Urinary bladder (tissue), 4 donors: ENCODE data around the gene TANGO6. TPM values are rescaled to one million over a fixed set of nuclear protein-coding genes. Genes with fewer than 3 reads are reported as not detected.
"Not testable (repeated sequence)": the region's sequence is repeated elsewhere in the genome, so short reads cannot be mapped to it uniquely, and the experiment has no call there.

Experiments used
- DNase-seq: peaks from one replicate; pipeline ENCODE4 v3.0.0-alpha.2; 2015; ENCODE audit errors: extremely low spot score
- H3K27ac ChIP-seq: one replicate; pipeline ENCODE4 v1.5.1; 2013; ENCODE audit warnings: low read depth, mild to moderate bottlenecking, moderate library complexity
- H3K36me3 ChIP-seq: one replicate; pipeline ENCODE4 v1.6.1; 2013; ENCODE audit warnings: mild to moderate bottlenecking, moderate library complexity; ENCODE audit not compliant: insufficient read depth
- H3K4me1 ChIP-seq: one replicate; pipeline ENCODE4 v1.6.1; 2013; ENCODE audit warnings: mild to moderate bottlenecking, moderate library complexity; ENCODE audit not compliant: insufficient read depth
- H3K4me3 ChIP-seq: one replicate; pipeline ENCODE4 v1.5.1; 2013; ENCODE audit warnings: low read depth, low read length
- WGBS: extraction: QIAGEN DNeasy Blood & Tissue Kit; methylation state at CpG from one replicate; pipeline ENCODE4 v1.1.7; 2013; 5-methylcytosine and 5-hydroxymethylcytosine counted together
- polyA plus RNA-seq: library from polyadenylated mRNA; stranded (reverse); fragments of 200-250 nt; gene quantifications from one replicate; pipeline ENCODE4 v1.2.3, GENCODE V29; 2013
- total RNA-seq: library from RNA; depleted of rRNA; stranded (reverse); fragments of >200 nt; gene quantifications from one replicate; pipeline ENCODE4 v1.2.3, GENCODE V29; 2014
- donor health status: healthy with polysubstance abuse.
- donor health status: healthy.

Gene TANGO6
- total and polyA plus RNA-seq, 2 donors = 11.6 to 21.4 TPM

DNA sequence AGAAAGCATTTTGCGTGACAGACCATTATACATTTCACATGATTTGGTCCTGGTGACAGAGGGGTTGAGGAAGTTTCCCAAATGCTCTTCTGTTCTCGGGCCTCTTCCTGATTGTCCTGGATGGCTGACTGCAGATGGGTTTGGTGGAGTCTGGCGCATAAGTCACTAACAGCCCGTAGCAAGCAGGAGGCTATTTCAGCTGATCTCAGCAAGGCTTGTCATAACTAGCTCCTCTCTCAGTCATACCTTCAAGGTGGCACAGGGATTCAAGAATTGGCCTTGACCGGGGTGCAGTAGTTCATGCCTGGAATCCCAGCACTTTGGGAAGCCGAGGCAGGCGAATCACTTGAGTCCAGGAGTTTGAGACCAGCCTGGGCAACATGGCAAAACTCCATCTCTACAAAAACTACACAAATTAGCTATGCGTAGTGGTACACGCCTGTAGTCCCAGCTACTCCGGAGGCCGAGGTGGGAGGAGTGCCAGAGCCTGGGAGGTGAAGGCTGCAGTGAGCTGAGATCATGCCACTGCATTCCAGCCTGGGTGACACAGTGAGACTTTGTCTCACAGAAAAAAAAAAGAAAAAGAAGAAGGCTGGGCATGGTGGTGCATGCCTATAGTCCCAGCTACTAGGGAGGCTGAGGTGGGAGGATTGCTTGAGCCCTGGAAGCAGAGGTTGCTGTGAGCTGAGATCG lies 193.2 kb downstream of the TANGO6 start:
- no peak for DNase-seq
- 92% methylated on average over 12 of the region's 12 CpGs for WGBS
- Histone ChIP-seq H3K4me1 (no peaks in the 10 kb centered on the region), H3K27ac (no peak overlapping the region), H3K36me3 (no peaks in the 10 kb centered on the region), H3K4me3 (no peak overlapping the region)

DNA sequence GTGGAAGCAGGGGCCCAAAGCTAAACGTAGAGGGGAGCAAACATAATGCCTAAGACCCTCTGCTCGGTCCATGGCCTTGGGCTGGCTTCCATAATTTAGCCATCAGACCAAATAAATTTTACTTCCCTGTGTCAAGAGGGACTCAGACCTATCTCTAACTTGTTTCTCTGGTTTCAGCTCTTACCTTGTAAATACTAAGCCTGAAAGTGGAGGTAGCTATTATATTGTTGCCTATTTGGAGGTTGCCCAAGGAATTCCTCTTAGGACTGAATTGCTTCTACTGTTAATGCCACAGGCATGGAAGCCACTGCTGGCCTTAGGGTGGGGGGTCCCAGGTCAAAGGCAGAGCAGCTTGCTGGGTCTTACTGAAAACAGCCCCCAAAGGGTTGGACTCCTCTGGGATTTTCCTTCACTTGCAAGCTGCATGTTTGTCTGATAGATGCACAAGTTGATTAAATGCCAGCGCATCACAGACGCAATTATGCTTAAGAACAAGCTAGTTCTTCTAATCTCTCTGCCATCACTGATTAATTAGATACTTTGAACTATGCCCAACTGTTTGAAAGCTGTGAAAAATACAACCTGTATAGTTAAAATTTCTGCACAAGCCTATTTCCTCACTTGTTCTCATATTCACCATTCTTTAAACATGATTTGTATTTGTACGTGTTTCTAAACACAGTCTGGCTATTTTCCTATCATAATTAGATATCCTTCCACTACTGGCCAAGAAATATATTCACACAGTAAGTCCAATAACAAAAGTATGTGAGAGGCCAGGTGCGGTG lies 194.2 kb downstream of the TANGO6 start:
- Histone ChIP-seq H3K27ac (no peak overlapping the region), H3K4me3 (no peak overlapping the region), H3K4me1 (no peaks in the 10 kb centered on the region), H3K36me3 (no peaks in the 10 kb centered on the region)
- no peak for DNase-seq
- WGBS = 85% methylated on average over 6 of the region's 6 CpGs

- Histone ChIP-seq H3K36me3 (no peaks in the 10 kb centered on the region), H3K27ac (no peak overlapping the region), H3K4me1 (no peaks in the 10 kb centered on the region), H3K4me3 (no peak overlapping the region)
- 85% methylated on average over 4 of the region's 4 CpGs for WGBS
- DNase-seq = no peak
Measured at GRCh38 chr16:69039333-69039941, 196.1 kb downstream of the TANGO6 start.

GRCh38 chr16:69040144-69040909 lies 197.0 kb downstream of the TANGO6 start:
- H3K4me3 ChIP-seq = no peak overlapping the region
- DNase-seq = no peak
- H3K4me1 ChIP-seq = no peaks in the 10 kb centered on the region
- no peaks in the 10 kb centered on the region for H3K36me3 ChIP-seq
- H3K27ac ChIP-seq = no peak overlapping the region
- WGBS = 89% methylated on average over 6 of the region's 6 CpGs

- no peak for DNase-seq
- no peak overlapping the region for H3K27ac ChIP-seq
- H3K4me1 ChIP-seq = no peaks in the 10 kb centered on the region
- H3K4me3 ChIP-seq = no peak overlapping the region
- WGBS = 87% methylated on average over 4 of the region's 4 CpGs
- no peaks in the 10 kb centered on the region for H3K36me3 ChIP-seq
Measured at GRCh38 chr16:69048328-69049120, 205.2 kb downstream of the TANGO6 start.

DNA sequence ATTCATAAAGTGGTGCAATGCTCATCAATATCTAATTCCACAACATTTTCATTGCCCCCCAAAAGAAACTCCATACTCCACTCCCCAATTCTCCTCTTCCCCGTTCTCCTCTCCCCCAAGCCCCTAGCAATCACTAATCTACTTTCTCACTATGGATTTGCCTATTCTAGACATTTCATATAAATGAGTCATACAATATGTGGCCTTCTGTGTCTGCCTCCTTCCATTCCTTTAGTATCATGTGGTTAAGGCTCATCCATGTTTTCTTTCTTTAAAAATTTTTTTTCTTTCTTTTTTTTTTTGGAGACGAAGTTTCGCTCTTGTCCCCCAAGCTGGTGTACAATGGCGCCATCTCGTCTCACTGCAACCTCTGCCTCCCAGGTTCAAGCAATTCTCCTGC lies 205.8 kb downstream of the TANGO6 start:
- Histone ChIP-seq H3K36me3 (no peaks in the 10 kb centered on the region), H3K4me1 (no peaks in the 10 kb centered on the region), H3K27ac (no peak overlapping the region), H3K4me3 (no peak overlapping the region)
- WGBS = 92% methylated on average over 5 of the region's 5 CpGs
- DNase-seq = no peak

DNA sequence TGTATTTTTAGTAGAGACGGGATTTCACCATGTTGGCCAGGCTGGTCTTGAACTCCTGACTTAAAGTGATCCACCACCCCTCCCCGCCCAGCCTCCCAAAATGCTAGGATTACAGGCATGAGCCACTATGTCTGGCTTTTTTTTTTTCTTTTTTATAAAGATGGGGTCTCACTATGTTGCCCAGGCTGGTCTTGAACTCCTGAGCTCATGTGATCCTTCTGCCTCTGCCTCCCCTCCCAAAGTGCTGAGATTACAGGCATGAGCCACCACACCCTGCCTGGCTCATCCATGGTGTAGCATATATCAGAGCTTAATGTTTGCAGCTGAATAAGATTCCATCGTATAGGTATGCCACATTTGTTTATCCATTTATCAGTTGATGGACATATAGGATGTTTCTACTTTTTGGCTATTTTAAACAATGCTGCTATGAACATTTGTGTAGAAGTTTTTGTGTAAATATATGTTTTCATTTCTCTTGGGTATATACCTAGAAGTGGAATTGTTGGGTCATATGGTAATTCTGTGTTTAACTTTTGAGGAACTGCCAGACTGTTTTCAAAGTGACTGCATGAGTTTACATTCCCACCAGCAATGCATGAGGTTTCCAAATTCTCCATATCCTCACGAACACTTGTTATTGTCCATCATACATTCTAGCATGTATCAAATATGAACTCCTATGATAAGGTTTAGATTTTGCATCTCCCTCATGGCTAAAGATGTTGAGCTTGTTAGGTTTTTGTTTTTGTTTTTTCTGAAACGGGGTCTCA lies 206.5 kb downstream of the TANGO6 start:
- H3K27ac ChIP-seq = no peak overlapping the region
- H3K4me1 ChIP-seq = no peaks in the 10 kb centered on the region
- H3K36me3 ChIP-seq = no peaks in the 10 kb centered on the region
- WGBS = 88% methylated on average over 5 of the region's 5 CpGs
- H3K4me3 ChIP-seq = no peak overlapping the region
- DNase-seq = no peak

DNA sequence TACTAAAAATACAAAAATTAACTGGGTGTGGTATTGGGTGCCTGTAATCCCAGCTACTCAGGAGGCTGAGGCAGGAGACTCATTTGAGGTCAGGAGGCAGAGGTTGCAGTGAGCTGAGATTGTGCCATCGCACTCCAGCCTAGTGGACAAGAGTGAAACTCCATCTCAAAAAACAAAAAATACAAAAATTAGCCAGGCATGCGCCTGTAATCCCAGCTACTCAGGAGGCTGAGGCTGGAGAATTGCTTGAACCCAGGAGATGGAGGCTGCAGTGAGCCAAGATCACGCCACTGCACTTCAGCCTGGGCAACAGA lies 208.1 kb downstream of the TANGO6 start:
- not testable (repeated sequence) for H3K36me3 ChIP-seq, H3K27ac ChIP-seq, H3K4me1 ChIP-seq, H3K4me3 ChIP-seq, DNase-seq
- WGBS = 97% methylated on average over 3 of the region's 3 CpGs

DNA sequence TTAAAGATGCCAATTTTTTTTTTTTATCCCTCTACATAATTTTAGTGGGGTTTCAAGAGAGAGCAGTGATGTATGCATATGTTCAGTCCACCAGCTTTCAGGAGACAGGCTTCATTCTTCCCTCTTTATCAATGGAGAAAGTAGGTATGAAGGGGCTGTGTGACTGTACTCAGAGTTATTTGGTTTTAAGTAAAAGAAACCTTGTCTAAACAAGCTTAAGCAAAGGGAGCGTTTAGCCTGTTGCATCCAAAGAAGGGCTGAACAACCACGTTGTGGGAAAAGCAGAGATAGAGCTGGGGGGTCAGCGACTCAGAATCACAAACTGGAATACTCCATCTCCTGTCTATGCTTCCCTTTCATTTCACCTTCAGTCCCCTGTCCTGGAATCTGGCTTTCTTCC lies 211.7 kb downstream of the TANGO6 start:
- Histone ChIP-seq H3K4me1 (no peaks in the 10 kb centered on the region), H3K4me3 (no peak overlapping the region), H3K36me3 (no peaks in the 10 kb centered on the region), H3K27ac (no peak overlapping the region)
- 83% methylated on average over 3 of the region's 3 CpGs for WGBS
- no peak for DNase-seq

GRCh38 chr16:69055980-69056379 lies 212.6 kb downstream of the TANGO6 start:
- DNase-seq = no peak
- Histone ChIP-seq H3K4me1 (no peaks in the 10 kb centered on the region), H3K27ac (no peak overlapping the region), H3K4me3 (no peak overlapping the region), H3K36me3 (no peaks in the 10 kb centered on the region)
- 100% methylated on average over 1 of the region's 1 CpG for WGBS

GRCh38 chr16:69056421-69056820 lies 213.1 kb downstream of the TANGO6 start:
- no peak for DNase-seq
- no peak overlapping the region for H3K4me3 ChIP-seq
- 87% methylated on average over 3 of the region's 3 CpGs for WGBS

More at GRCh38 chr16:69056421-69056820, 213.1 kb downstream of the TANGO6 start:
- no peak overlapping the region for H3K27ac ChIP-seq
- H3K36me3 ChIP-seq = no peaks in the 10 kb centered on the region
- no peaks in the 10 kb centered on the region for H3K4me1 ChIP-seq
